ENCODE results near the gene SPDYE17. TPM values are rescaled to one million over a fixed set of nuclear protein-coding genes. Genes with fewer than 3 reads are reported as not detected.
A peak's percentile ranks its signal among the peaks of the same experiment; 100 is the strongest.
"Not testable (repeated sequence)": the region's sequence is repeated elsewhere in the genome, so short reads cannot be mapped to it uniquely, and the experiment has no call there.

The SPDYE17 gene
- total RNA-seq, 2 donors from 2014 or later, result not detected

DNA sequence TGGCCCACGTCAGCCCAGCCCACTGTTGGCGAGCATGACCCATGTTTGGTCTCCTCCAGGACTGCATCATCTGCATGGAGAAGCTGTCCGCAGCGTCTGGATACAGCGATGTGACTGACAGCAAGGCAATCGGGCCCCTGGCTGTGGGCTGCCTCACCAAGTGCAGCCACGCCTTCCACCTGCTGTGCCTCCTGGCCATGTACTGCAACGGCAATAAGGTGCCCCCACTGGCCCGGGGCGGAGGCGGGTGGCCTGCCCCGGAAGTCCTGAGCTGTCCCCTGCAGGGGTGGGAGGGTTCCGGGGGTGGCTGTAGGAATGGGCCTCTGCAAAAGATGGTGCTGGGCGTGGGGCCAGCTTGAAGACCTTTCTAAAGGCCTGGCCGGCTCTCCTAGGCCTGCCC, 30.1 kb downstream of the SPDYE17 start:
- peak in 1 of 2 donors; percentile 26 for DNase-seq
- ATAC-seq; intact Hi-C loops (cut with DNase I, micrococcal nuclease): not testable (repeated sequence)

DNA sequence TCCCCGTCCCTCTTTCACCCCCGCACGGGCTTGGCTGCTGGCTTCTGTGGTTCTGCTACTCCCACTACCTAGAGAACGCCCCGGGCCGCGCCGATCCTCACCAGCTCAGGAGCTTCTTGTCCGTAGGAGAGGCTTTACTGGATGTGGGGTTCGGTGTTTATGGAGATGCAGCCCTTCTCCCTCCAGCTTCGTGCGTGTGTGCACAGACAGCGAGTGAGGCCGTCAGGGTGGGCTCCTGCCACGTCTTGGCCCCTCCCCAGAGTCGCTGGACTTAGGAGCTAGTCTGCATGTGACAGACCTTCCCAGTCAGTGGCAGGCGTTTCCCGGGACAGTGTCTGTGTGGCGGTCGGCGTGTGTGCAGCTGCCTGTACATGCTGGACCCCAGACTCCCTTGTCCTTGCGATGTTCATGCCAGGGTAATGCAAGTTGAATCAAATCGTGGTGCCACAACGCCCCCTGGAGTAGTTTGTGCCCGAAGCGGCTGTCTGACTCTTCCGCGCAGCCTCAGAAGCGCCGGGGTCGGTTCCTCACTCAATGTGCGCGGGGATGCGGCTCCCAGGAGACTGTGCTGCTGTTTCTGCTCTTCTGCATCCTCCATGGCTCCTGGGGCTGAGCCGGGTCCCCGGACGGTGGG, 32.6 kb downstream of the SPDYE17 start:
- intact Hi-C loops (cut with DNase I, micrococcal nuclease); ATAC-seq; DNase-seq: not testable (repeated sequence)

GRCh38 chr7:76998764-76999450, 33.3 kb downstream of the SPDYE17 start:
- DNase-seq (peak in 1 of 2 donors; percentile 43), ATAC-seq (peak; percentile 70)
- intact Hi-C loops (cut with DNase I, micrococcal nuclease), result not testable (repeated sequence)

DNA sequence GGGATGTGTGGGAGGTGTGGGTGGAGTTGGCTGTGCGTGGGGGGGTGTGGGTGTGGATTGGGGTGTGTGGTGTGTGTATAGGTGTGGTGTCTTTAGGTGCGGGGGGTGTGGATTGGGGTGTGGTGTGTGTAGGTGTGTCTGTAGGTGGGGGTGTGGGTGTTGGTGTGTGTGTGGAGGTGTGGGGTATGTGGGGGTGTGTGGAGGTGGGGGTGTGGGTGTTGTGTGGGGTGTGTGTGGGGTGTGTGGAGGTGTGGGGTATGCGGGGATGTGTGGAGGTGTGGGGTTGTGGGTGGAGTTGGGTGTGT, 33.9 kb downstream of the SPDYE17 start:
- intact Hi-C loops (cut with DNase I, micrococcal nuclease), result no loop called here
- ATAC-seq (peak; percentile 5), DNase-seq (no peak)

DNA sequence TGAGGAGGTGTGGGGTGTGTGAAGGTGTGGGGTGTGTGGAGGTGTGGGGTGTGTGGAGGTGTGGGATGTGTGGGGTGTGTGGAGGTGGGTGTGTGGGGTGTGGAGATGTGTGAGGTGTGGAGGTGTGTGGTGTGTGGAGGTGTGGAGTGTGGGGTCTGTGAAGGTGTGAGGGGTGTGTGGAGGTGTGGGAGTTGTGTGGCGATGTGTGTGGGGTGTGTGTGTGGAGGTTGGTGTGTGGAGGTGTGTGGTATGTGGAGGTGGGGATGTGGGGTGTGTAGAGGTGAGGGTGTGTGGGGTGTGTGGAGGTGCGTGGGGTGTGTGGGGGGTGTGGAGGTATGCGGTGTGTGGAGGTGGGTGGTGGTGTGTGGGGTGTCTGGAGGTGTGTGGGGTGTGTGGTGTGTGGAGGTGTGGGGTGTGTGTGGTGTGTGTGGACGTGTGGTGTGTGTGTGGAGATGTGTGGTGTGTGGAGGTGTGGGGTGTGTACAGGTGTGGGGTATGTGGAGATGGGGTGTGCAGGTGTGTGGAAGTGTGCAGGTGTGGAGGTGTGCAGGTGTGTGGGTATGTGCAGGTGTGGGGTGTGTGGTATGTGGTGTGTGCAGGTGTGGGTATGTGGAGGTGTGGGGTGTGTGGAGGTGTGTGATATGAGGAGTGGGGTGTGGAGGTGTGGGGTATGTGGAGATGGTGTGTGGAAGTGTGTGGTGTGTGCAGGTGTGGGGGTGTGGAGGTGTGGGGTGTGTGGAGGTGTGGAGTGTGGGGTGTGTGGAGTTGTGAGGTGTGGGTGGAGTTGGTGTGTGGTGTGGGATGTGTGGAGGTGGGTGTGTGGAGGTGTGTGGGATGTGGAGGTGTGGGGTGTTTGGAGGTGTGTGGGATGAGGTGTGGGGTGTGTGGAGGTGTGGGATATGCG, 34.5 kb downstream of the SPDYE17 start:
- peak; percentile 6 for ATAC-seq
- intact Hi-C loops (cut with DNase I, micrococcal nuclease), result no loop called here

DNA sequence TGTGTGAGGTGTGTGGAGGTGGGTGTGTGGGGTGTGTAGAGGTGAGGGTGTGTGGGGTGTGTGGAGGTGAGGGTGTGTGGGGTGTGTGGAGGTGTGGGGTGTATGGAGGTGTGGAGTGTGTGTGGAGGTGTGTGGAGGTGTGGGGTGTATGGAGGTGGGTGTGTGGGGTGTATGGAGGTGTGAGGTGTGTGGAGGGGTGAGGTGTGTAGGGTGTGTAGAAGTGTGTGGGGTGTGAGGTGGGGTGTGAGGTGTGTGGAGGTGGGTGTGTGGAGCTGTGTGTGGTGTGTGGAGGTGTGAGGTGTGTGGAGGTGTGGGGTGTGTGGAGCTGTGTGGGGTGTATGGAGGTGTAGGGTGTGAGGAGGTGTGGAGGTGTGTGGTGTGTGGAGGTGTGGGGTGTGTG, 35.2 kb downstream of the SPDYE17 start:
- ATAC-seq; DNase-seq; intact Hi-C loops (cut with DNase I, micrococcal nuclease): not testable (repeated sequence)

More for the DNA sequence above, 34.5 kb downstream of the SPDYE17 start:
- DNase-seq, result no peak

- ATAC-seq; DNase-seq; intact Hi-C loops (cut with DNase I, micrococcal nuclease): not testable (repeated sequence)
Measured at GRCh38 chr7:76994286-76994685, 37.9 kb downstream of the SPDYE17 start.

DNA sequence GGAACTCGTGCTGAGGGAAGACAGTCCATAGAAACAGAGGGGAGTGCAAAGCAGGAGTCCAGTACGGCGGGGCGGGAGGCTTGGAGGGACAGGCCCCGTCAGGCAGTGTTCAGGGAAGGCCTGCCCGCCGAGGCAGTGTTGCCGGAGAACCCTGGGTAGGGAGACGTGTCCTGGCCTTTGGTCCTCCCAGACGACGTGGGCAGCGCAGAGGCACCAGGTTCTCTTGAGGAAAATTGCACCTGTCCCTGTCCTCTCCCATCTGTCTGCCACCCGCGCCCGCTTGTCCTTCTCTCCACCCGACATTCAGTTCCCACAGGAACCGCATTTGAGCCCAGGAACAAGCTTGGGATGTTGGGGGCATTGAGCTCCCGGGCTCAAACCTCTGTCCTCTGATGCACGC, 38.3 kb downstream of the SPDYE17 start:
- intact Hi-C loops (cut with DNase I, micrococcal nuclease); ATAC-seq; DNase-seq: not testable (repeated sequence)

DNA sequence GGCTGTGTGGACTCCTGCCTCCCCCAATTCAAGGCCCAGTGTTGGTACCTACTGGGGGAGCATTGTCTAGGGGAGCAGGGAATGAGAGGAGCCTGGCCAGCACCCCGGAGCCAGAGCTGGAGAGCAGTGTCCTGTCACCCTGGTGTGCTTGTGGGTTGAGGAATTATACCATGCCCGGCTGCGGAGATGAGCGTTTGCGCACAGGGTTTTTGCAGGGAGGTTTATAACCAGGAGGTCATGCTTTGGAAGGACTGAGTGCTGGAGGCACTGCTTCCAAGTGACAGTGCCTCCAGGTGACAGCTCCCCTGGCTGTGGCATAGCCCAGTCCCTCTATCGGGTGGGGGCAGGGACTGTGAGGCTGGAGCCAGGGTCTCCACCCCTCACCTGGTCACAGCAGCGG, 39.3 kb downstream of the SPDYE17 start:
- DNase-seq; ATAC-seq; intact Hi-C loops (cut with DNase I, micrococcal nuclease): not testable (repeated sequence)

GRCh38 chr7:76992204-76992603, 40.0 kb downstream of the SPDYE17 start:
- intact Hi-C loops (cut with DNase I, micrococcal nuclease); ATAC-seq; DNase-seq: not testable (repeated sequence)

DNA sequence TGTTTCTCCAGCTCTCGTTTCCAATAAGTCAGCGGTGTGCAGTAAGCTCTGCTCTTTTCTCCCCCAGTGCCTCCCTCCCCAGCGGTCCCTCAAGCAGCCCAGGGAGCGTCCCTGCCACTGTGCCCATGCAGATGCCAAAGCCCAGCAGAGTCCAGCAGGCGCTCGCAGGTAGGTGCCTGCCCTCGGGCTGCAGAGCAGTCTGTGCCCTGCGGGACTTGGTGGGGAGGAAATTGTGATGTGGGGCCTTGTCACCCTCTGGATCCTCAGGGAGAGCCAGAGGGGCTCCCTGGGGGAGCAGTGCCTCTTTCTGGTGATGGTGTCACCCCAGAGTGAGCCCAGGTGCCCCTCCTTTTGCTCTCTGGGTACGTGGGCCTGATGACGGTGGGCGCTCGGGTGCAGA, 42.0 kb downstream of the SPDYE17 start:
- intact Hi-C loops (cut with DNase I, micrococcal nuclease); DNase-seq; ATAC-seq: not testable (repeated sequence)

GRCh38 chr7:76985924-76986717, 46.0 kb downstream of the SPDYE17 start:
- DNase-seq; ATAC-seq; intact Hi-C loops (cut with DNase I, micrococcal nuclease): not testable (repeated sequence)

DNA sequence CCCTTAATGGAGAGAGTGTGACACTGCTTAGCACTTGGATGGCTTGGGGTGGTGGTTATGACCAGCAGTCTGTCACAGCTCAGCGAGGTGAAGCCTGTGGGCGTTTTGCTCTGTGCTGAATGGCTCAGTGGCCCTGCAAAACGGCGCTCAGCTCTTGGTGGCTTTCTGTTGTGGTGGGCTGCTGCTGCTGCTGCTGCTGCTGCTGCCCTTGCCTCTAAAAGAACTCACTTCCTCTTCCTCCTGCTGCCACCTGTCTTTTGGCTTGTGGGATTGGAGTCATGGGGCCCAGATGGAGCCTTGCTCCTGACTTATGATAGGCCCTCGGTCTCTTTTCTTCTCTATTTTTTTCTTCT, 47.4 kb downstream of the SPDYE17 start:
- DNase-seq; intact Hi-C loops (cut with DNase I, micrococcal nuclease): not testable (repeated sequence)
- ATAC-seq, result peak; percentile 51

DNA sequence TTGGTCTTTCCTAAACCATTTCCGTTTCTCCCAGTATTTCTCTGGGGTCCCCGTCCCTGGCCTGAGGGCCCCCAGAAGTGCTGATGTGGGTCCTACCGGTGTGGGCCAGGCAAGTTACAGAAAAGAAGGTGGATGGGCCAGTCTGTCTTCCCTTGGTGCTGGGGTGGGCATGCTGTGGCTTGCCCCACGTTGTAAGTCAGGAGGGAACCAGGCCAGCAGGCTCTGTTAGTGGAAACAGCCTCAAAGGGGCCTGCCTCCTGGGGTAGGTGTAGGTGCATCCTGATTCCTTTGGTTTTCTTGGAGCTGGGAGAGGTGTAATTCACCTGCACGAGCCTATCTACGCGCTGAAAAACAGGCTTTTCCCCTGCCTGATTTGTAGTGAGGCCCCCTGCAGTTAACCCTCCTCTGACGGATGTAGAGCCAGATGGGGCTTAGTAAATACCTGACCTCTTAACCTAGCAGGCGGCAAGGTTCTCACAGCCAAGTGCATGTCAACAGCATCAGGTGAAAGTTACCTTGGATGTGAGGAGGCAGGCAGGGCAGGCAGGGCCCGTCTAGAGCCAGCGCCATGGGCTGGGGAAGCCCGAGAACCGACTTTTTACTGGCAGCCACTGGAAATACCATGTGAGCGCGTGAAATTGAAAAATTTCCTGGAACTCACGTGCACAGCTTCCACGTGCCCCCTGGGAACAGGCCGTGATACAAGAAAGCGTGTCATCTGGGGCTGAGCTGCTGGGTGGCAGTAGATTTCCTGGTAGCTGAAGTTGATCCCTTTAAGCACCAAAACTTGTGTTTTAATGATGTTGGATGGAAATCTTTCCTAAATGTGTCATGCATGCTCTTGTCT, 48.0 kb downstream of the SPDYE17 start:
- DNase-seq; ATAC-seq; intact Hi-C loops (cut with DNase I, micrococcal nuclease): not testable (repeated sequence)

- ATAC-seq; DNase-seq; intact Hi-C loops (cut with DNase I, micrococcal nuclease): not testable (repeated sequence)
Measured at GRCh38 chr7:76983333-76983732, 48.8 kb downstream of the SPDYE17 start.

DNA sequence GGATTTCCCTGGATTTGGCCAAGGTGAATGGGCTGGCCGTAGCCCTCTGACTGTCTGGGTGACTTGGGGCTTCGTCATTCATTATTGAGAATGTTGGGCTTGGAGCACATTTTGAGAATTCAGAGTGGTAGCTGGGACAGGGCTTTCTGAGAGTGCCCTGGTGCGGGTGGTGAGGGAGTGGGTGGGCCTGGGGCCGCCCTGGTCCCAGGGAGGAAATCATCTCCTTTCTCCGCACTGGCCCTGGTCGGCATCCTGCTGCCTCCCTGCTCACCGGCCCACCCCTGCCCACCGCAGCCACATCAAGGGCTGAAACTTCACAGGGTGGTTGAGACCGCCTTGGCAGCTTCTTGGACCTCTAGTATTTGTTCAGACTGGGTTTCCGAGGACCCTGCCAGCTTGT, 49.7 kb downstream of the SPDYE17 start:
- DNase-seq; intact Hi-C loops (cut with DNase I, micrococcal nuclease); ATAC-seq: not testable (repeated sequence)

GRCh38 chr7:76981187-76981970, 50.8 kb downstream of the SPDYE17 start:
- DNase-seq; ATAC-seq; intact Hi-C loops (cut with DNase I, micrococcal nuclease): not testable (repeated sequence)
